Measurements from ENCODE around the gene CFAP47.
A peak's percentile ranks its signal among the peaks of the same experiment; 100 is the strongest.
"Not testable (repeated sequence)": the region's sequence is repeated elsewhere in the genome, so short reads cannot be mapped to it uniquely, and the experiment has no call there.

The CFAP47 gene

DNA sequence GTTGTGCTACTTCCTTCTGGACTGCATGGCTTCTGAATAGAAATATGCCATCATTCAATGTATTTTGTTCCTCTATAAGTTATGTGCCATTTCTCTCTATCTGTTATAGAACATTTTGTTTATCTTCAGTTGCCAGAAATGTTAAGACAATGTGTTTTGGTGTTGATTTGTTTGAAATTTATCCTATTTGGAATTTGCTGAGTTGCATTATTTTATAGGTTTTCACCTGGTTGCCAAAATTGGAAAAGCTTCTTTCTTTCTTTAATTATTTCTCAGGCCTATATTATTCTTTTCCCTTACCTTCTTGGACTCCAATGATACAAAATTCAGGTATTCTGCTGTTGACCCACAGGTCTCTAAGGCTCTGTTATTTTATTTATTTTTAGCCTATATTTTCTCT, 33.4 kb upstream of the CFAP47 start (continued):
- TF ChIP-seq, protein P1, sequence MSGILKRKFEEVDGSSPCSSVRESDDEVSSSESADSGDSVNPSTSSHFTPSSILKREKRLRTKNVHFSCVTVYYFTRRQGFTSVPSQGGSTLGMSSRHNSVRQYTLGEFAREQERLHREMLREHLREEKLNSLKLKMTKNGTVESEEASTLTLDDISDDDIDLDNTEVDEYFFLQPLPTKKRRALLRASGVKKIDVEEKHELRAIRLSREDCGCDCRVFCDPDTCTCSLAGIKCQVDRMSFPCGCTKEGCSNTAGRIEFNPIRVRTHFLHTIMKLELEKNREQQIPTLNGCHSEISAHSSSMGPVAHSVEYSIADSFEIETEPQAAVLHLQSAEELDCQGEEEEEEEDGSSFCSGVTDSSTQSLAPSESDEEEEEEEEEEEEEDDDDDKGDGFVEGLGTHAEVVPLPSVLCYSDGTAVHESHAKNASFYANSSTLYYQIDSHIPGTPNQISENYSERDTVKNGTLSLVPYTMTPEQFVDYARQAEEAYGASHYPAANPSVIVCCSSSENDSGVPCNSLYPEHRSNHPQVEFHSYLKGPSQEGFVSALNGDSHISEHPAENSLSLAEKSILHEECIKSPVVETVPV (CRISPR knock-in tag; IDR thresholded peaks at IDR 0.05) = no peak
- TF ChIP-seq ZFP3 (CRISPR knock-in tag; IDR thresholded peaks at IDR 0.05) (no peak), GLIS3 (CRISPR knock-in tag; IDR thresholded peaks at IDR 0.05) (no peak), ZNF8 (CRISPR knock-in tag; IDR thresholded peaks at IDR 0.05) (no peak)

DNA sequence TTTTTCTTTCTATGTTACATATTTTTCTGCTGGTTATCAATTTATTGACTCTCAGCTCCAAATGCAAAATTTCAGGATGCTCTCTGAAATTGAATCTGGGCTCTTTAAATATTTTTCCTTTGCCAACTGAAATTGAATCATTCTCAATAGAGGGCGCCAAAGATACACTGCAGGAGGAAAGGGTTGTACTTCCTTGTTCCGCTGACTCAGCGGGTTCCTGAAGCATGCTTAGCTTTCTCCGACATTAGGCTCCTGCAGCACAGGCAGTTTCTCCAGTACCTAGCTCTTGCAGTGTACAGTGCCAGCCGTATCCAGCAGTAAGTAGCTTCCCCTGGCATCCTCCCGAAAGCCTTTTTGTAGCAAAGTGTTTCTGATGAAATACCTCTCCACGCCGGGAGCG, 28.8 kb upstream of the CFAP47 start:
- ATAC-seq = peak; percentile 92

DNA sequence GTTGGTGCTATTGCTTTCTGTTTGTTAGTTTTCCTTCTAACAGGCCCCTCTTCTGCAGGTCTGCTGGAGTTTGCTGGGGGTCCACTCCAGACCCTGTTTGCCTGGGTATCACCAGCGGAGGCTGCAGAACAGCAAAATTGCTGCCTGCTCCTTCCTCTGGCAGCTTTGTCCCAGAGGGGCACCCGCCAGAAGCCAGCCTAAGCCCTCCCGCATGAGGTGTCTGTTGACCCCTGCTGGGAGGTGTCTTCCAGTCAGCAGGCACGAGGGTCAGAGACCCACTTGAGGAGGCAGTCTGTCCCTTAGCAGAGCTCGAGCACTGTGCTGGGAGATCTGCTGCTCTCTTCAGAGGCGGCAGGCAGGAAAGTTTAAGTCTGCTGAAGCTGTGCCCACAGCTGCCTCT, 67.3 kb downstream of the CFAP47 start:
- ATAC-seq = not testable (repeated sequence)

More for the DNA sequence above, 28.8 kb upstream of the CFAP47 start:
- TF ChIP-seq, protein P2, sequence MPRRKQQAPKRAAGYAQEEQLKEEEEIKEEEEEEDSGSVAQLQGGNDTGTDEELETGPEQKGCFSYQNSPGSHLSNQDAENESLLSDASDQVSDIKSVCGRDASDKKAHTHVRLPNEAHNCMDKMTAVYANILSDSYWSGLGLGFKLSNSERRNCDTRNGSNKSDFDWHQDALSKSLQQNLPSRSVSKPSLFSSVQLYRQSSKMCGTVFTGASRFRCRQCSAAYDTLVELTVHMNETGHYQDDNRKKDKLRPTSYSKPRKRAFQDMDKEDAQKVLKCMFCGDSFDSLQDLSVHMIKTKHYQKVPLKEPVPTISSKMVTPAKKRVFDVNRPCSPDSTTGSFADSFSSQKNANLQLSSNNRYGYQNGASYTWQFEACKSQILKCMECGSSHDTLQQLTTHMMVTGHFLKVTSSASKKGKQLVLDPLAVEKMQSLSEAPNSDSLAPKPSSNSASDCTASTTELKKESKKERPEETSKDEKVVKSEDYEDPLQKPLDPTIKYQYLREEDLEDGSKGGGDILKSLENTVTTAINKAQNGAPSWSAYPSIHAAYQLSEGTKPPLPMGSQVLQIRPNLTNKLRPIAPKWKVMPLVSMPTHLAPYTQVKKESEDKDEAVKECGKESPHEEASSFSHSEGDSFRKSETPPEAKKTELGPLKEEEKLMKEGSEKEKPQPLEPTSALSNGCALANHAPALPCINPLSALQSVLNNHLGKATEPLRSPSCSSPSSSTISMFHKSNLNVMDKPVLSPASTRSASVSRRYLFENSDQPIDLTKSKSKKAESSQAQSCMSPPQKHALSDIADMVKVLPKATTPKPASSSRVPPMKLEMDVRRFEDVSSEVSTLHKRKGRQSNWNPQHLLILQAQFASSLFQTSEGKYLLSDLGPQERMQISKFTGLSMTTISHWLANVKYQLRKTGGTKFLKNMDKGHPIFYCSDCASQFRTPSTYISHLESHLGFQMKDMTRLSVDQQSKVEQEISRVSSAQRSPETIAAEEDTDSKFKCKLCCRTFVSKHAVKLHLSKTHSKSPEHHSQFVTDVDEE (CRISPR knock-in tag; IDR thresholded peaks at IDR 0.05) = no peak
- TF ChIP-seq CSDC2 (CRISPR knock-in tag; IDR thresholded peaks at IDR 0.05) (no peak), TOX (CRISPR knock-in tag; IDR thresholded peaks at IDR 0.05; ENCODE audit: borderline replicate concordance) (no peak), RARB (CRISPR knock-in tag; IDR thresholded peaks at IDR 0.05) (no peak)
- TF ChIP-seq, protein P3, sequence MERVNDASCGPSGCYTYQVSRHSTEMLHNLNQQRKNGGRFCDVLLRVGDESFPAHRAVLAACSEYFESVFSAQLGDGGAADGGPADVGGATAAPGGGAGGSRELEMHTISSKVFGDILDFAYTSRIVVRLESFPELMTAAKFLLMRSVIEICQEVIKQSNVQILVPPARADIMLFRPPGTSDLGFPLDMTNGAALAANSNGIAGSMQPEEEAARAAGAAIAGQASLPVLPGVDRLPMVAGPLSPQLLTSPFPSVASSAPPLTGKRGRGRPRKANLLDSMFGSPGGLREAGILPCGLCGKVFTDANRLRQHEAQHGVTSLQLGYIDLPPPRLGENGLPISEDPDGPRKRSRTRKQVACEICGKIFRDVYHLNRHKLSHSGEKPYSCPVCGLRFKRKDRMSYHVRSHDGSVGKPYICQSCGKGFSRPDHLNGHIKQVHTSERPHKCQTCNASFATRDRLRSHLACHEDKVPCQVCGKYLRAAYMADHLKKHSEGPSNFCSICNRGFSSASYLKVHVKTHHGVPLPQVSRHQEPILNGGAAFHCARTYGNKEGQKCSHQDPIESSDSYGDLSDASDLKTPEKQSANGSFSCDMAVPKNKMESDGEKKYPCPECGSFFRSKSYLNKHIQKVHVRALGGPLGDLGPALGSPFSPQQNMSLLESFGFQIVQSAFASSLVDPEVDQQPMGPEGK (CRISPR knock-in tag; IDR thresholded peaks at IDR 0.05; ENCODE audit: borderline replicate concordance) = no peak

DNA sequence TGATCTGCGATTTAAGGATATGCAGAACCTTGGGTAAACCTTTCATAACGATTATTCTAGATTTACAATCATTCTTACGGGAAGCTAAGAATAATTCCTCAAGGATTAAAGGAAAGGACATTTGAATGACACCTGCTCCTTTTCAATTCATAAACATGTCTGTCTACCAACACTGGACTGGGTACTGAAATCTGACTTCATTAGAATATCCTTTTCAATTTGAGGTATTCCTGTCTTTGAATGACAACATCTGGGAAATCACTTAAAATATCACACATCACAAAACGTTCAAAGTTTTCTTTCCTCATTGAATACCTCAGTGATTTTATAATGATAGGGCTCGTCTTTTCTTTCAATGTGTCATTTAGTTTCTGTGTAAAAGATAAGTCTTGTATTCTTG, 87.7 kb downstream of the CFAP47 start:
- TF ChIP-seq SNAI2 (CRISPR knock-in tag; IDR thresholded peaks at IDR 0.05) = no peak
- TF ChIP-seq, protein P2 (CRISPR knock-in tag; IDR thresholded peaks at IDR 0.05) = no peak
- no peak for TF ChIP-seq CSDC2 (CRISPR knock-in tag; IDR thresholded peaks at IDR 0.05)
- TF ChIP-seq ISL1 (CRISPR knock-in tag; IDR thresholded peaks at IDR 0.05) = no peak
- TF ChIP-seq TOX (CRISPR knock-in tag; IDR thresholded peaks at IDR 0.05; ENCODE audit: borderline replicate concordance) = no peak
- no peak for TF ChIP-seq ESRRG (CRISPR knock-in tag; IDR thresholded peaks at IDR 0.05)
- no peak for TF ChIP-seq ZNF8 (CRISPR knock-in tag; IDR thresholded peaks at IDR 0.05)
- TF ChIP-seq, protein P3 (CRISPR knock-in tag; IDR thresholded peaks at IDR 0.05; ENCODE audit: borderline replicate concordance) = no peak
- no peak for TF ChIP-seq ZNF565 (CRISPR knock-in tag; conservative IDR thresholded peaks at IDR 0.05; ENCODE audit: low read depth)
- no peak for TF ChIP-seq ZFP3 (CRISPR knock-in tag; IDR thresholded peaks at IDR 0.05)
- no peak for TF ChIP-seq PPARA (CRISPR knock-in tag; IDR thresholded peaks at IDR 0.05; ENCODE audit: borderline replicate concordance)
- no peak for TF ChIP-seq TCF4 (CRISPR knock-in tag; IDR thresholded peaks at IDR 0.05; ENCODE audit: borderline replicate concordance)
- TF ChIP-seq ARNTL (CRISPR knock-in tag; IDR thresholded peaks at IDR 0.05; ENCODE audit: borderline replicate concordance, low read depth) = no peak
- ATAC-seq = no peak

Measured in SK-N-SH treated with all-trans-retinoic acid at 6 μM for 48 hours (cell line).